HG02571 (cell line): ENCODE results near the gene ABCB1.

Experiments
- ATAC-seq: cut with Tn5 transposase; IDR thresholded peaks from one replicate; pipeline ENCODE4 v1.9.1; 2021; ENCODE audit warnings: mild to moderate bottlenecking, moderate library complexity; ENCODE audit not compliant: unreplicated experiment

The ABCB1 gene

GRCh38 chr7:87517136-87517815, 83.4 kb downstream of the ABCB1 start:
- ATAC-seq, result no peak

- no peak for ATAC-seq
These were observed 86.8 kb downstream of the ABCB1 start for GRCh38 chr7:87513735-87514335.

DNA sequence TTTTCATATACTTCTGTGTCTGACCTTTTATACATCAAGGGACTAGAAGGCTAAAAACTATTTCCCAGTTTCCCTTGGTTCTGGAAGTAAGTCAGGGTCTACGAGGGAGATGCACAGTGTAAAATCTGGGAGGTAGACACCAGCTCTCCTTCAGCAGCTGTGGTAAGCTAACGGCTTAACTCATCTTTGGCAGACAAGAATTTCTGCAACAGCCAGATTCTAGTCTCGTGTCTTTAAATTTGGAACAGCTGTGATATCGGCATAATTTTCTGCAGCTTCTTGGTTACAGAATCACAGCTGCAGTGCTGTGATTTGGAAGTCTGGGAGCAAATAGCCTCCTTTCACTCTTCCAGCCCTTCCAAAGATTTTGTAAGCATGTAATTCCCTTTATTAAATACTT, 87.8 kb downstream of the ABCB1 start:
- ATAC-seq, result no peak

GRCh38 chr7:87511510-87511909, 89.2 kb downstream of the ABCB1 start:
- no peak for ATAC-seq

GRCh38 chr7:87510411-87510875, 90.2 kb downstream of the ABCB1 start:
- ATAC-seq, result no peak

- no peak for ATAC-seq
These were observed 93.2 kb downstream of the ABCB1 start for GRCh38 chr7:87507446-87507845.

DNA sequence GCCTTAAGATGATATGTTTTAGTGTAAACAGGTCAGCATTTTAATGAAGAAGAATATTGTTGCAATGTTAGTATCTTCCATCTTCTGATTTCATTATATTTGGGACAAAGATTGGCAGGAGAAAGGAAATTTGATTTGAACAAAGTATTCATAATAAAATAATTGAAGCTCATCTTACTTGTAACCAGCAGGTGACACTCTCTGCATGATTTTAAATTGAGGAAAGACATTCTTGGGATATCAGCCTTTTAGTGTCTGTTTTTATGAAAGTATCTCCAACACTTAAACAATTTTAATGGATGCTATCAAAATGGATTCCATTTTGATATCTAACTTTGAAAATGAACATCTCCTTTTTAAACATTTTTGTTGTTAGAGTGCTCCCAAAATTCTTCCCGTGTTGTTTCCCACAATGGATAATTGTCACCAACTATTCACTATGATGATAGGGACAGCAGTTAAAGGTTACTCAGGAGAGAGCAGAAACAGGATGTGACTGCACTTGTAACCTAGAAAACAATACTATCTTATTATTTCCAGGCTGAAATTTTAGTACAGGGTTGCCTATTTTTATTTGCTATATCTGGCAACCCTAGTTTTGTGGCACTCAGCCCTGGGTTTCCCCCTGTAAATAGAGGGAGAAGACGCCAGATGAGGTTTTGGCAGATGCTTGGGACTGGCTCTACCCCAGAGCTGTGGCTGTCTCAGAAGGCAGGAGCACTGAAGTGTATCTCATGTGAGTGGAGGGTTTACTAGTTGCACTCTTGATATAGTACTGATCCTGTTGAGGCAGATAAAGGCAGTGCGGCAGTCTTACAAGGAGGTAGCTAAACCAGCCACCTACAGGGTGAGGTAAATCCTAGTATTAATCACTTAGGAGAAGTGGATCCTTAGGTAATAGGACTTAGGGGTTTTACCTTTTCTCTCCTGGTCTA, 94.2 kb downstream of the ABCB1 start:
- no peak for ATAC-seq

DNA sequence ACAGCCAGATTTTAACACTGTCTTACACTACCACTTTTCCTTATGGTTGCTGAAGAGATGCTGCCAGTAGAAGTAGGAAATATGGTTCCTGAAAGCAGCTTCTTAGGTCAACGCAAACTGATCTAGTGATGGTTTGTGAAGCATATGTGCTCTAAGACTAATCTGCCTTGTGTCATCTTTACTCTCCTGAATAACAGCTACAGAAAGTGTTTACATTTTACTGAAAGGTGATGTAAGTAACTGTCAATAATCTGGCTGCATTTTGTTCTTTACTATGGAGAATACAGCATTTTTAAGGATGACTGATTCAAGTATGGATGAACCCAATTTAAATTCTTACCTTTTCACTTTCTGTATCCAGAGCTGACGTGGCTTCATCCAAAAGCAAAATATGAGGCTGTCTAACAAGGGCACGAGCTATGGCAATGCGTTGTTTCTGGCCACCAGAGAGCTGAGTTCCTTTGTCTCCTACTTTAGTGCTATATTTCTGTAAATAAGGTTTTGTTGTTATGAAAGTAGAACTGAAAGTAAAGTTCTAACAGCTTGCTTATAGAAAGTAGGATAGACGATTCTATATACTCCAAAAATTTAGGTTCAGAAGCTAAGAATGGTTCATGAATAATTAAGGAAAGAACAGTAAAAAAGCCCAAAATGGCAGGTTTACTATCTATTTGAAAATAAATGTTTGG, 95.0 kb downstream of the ABCB1 start:
- ATAC-seq, result no peak

- no peak for ATAC-seq
These were observed 95.6 kb downstream of the ABCB1 start for GRCh38 chr7:87505122-87505521.

GRCh38 chr7:87499494-87499893, 101.2 kb downstream of the ABCB1 start:
- ATAC-seq, result no peak

DNA sequence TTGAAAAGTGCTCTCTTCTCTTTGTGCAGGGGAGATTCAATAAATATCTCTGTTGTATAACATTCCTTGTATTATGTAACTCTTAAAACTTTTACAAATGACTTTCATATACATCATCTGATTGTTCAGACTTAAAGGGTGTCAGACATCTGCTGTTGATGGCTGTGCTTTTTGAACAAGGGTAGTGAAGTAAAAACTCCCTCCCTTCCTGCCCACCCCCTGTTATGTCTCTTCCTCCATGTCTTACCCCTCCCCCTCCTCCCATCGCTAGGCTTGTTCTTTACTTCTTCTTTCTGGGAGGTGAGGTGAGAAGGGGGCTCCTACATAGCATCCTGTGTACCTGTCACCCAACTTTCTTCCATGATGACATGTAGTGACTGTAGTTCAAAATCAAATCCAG, 101.8 kb downstream of the ABCB1 start:
- ATAC-seq, result no peak

- no peak for ATAC-seq
These were observed 103.2 kb downstream of the ABCB1 start for GRCh38 chr7:87497482-87497881.

DNA sequence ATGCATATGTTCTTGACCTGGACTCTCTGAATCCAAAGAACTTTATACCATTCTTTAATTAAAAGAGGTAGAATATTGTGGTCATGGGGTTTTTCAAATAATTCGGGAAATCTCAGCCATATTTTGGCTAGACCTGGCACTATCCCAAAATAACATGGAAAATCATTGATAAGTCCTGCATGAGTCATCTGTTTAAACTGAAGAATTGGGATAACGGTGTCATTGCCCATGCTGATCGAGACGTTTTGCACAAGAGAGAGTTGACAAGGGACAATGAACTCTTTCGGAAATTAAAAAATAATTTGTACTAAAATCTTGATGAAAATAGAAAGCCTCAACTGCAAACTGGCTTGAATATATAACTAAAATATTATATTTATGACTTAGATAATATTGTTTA, 105.3 kb downstream of the ABCB1 start:
- no peak for ATAC-seq

DNA sequence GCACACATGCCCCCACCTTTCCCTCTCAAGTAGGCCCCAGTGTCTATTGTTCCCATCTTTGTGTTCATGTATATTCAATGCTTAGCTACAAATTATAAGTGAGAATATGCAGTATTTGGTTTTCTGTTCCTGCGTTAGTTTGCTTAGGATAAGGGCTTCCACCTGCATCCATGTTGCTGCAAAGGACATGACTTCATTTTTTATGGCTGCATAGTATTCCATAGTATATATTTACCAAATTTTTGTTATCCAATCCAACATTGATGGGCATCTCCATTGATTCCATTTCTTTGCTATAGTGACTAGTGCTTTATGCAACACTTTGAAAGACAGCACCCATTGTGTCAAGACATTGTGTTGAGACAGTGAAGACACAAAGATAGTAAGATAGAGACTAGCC, 106.2 kb downstream of the ABCB1 start:
- ATAC-seq, result no peak

DNA sequence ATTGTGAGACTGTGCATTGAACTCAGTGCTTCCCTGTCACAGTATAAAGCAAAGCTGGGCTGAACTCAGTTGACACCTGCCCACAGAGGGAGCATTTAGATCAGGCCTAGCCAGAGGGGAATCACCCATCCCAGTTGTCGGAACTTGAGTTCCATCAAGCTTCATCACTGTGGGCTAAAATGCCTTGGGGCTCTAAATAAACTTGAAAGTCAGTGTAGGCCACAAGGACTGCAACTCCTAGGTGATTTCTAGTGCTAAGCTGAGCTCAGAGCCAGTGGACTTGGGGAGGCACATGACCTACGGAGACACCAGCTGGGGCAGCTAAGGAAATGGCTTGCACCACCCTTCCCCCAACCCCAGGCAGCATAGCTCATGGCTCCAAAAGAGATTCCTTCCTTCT, 117.6 kb downstream of the ABCB1 start:
- no peak for ATAC-seq

DNA sequence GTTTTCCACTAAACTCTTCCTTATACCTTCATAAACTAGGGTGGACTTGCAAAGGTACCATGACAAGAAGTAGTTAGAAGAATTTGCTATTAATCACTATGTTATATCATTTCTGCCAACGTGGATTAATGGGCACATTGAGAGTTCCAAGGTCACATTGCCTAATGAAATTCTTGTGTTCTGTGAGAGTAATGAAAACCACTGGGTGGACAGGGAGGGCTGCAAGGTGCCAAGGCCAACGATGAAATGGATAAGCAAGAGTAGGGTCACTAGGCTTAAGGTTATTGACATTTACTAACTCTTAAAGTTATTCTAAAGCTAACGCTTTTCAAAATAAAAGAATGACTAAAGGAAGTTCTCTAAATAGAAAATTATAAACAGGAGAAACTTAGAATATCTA, 118.6 kb downstream of the ABCB1 start:
- ATAC-seq, result no peak

DNA sequence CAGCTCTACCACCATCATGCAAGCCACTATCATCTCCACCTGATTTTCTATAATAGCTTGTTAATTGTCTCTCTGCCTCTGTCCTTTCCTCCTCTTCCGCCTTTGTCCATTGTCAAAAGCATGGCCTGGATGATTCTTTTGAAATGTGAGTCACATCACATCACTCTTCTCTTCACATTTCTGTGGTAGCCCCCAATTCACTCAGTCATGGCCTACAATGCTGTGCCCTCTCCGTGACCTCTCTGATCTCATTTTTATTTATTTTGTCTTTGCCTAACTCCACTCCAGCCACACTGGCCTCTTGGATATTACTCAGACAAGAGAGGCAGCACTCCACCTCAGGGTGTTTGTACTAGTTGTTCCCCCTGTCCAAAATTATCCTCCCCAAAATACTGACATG, 120.3 kb downstream of the ABCB1 start:
- ATAC-seq, result no peak

DNA sequence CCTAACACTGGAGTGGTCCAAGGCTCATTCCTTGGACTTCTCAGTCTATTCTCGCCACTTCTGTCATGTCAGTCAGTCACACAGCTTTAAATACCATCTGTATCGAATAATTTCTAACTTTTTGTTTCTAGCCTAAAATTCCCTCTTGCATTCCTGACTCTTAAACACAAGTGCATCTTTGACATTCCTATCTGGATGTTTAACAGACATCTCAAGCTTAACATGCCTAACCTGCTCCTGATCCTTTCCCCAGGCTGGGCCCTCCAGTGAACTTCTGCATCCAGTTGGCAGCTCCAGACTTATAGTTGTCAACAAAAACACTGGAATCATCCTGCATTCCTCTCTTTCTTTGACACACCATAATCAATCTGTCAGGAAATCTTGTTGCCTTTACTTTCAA, 120.7 kb downstream of the ABCB1 start:
- no peak for ATAC-seq

DNA sequence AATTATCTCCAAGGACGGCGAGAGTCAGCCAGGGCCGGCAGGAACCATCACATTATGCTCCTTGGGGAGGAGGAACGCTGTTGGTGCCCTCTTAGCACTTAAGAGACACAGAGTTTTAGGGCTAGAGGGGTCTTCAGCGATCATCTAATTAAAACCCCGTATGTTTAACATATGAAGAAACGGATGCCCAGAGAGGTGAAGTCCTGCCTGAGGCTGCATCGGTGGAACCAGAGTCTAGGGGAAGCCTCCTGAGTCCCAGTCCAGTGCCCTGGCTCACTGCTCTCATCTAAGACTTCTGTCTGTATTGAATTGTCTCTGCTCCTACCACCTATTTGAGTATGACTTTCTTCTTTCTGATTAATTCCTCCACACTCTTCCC, 124.5 kb downstream of the ABCB1 start:
- no peak for ATAC-seq

- peak; percentile 25 for ATAC-seq
These were observed 125.1 kb downstream of the ABCB1 start, which contains the start of gene ABCB4 for GRCh38 chr7:87475359-87476178. TSS of gene ABCB4 (minus strand) at chr7:87475680. CDS start at chr7:87475465, 215 bp downstream.
